Measurements from ENCODE around the gene MLF2. TPM values are rescaled to one million over a fixed set of nuclear protein-coding genes. Genes with fewer than 3 reads are reported as not detected.

Gene MLF2
- total RNA-seq, 1 experiment from 2014 or later = 175 TPM

DNA sequence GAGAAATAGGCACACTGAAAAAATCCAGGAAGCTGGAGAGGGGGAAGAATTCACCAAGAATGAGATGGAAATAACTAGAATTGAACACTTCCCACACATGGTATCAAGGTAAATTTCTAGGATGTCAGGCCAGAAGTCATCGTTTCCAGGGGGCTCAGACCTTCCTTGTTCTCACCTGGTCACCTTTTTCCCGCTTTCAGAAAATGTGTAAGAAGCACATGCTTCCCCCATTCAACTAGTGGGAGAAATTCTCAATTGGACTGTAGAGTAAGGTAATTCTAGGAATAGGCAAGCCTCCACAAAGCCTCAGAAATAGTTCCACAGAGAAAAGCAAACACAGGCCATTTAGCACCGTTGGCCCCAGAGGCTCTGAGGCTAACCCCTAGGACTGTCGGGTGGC is 10.4 kb upstream of the MLF2 start:
- H3K4me3 ChIP-seq (ENCODE audit: low read depth in 2 of 2, low read length in 2 of 2) = 0 out of 4 replicates have a peak overlapping the region, but pooled peaks of 1 of the 2 experiments have one; percentile 2
- intact Hi-C loops (cut with micrococcal nuclease; ENCODE audit: unreplicated experiment) = no loop called here
- in situ Hi-C loops (cut with HindIII; ENCODE audit: low pct_unique_long_range_greater_than_20kb, low sequenced_read_pairs) = no loop called here
- no TSS peak for BruUV-seq (replicated peaks)
- DNase-seq (ENCODE audit: low read depth, low spot score) (no peak), ATAC-seq (no peak)
- no peaks in the 10 kb centered on the region for H3K9me3 ChIP-seq (ENCODE audit: control insufficient read depth, insufficient read depth, low read depth, low read length)
- H3K27ac ChIP-seq (ENCODE audit: low read length) = peak overlapping the region; percentile 96
- CTCF ChIA-PET = interaction anchor here (0.6 kb wide), 1 partner anchor 124 kb away, joined by 3 read pairs; no protein-coding TSS in a partner anchor
- H3K27me3 ChIP-seq (ENCODE audit: control insufficient read depth, insufficient read depth, low read length) = no peaks in the 10 kb centered on the region
- peaks cover 2% of the 10 kb centered on the region; the same call in 1 of the 2 replicates for H3K36me3 ChIP-seq (ENCODE audit: control insufficient read depth, insufficient read depth, low read length)
- peaks cover 21% of the 10 kb centered on the region for H3K4me1 ChIP-seq (ENCODE audit: control insufficient read depth, insufficient read depth, low read length)
- no peak for TF ChIP-seq CTCF (IDR thresholded peaks at IDR 0.05)
- TF ChIP-seq TCF7L2 (IDR thresholded peaks at IDR 0.05; ENCODE audit: low read depth, low read length) = no peak
- no peak for TF ChIP-seq SIN3A (IDR thresholded peaks at IDR 0.05; ENCODE audit: borderline replicate concordance, insufficient read depth, low read depth, low read length)
- TF ChIP-seq, protein P1, sequence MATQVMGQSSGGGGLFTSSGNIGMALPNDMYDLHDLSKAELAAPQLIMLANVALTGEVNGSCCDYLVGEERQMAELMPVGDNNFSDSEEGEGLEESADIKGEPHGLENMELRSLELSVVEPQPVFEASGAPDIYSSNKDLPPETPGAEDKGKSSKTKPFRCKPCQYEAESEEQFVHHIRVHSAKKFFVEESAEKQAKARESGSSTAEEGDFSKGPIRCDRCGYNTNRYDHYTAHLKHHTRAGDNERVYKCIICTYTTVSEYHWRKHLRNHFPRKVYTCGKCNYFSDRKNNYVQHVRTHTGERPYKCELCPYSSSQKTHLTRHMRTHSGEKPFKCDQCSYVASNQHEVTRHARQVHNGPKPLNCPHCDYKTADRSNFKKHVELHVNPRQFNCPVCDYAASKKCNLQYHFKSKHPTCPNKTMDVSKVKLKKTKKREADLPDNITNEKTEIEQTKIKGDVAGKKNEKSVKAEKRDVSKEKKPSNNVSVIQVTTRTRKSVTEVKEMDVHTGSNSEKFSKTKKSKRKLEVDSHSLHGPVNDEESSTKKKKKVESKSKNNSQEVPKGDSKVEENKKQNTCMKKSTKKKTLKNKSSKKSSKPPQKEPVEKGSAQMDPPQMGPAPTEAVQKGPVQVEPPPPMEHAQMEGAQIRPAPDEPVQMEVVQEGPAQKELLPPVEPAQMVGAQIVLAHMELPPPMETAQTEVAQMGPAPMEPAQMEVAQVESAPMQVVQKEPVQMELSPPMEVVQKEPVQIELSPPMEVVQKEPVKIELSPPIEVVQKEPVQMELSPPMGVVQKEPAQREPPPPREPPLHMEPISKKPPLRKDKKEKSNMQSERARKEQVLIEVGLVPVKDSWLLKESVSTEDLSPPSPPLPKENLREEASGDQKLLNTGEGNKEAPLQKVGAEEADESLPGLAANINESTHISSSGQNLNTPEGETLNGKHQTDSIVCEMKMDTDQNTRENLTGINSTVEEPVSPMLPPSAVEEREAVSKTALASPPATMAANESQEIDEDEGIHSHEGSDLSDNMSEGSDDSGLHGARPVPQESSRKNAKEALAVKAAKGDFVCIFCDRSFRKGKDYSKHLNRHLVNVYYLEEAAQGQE (IDR thresholded peaks at IDR 0.05; ENCODE audit: insufficient read depth in 1 of 2, low read depth in 2 of 2, low read length in 1 of 2) = no peak
- TF ChIP-seq POLR2AphosphoS5 (IDR thresholded peaks at IDR 0.05; ENCODE audit: low read depth, low read length) = no peak
- POLR2A ChIA-PET = no interaction called here

DNA sequence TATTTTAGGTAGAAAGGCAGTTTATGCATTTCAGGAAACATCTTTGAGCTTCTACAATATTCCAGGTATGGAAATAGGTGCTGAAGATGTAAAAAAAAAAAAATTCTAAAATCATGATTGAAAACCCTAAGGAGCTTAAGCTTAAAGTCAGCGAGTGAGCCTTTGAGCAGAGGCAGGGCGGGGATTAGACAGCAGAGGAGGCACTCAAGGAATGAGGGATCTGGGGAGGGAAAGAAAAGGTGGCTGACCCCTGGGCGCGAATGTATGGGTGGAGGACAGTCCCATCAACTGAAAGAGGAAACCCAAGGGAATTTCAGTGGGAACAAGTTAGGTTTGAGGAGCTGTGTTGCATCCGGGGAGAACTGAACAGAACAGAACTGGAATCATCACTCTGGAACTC is 6.8 kb upstream of the MLF2 start:
- Histone ChIP-seq H3K36me3 (ENCODE audit: control insufficient read depth, insufficient read depth, low read length) (no peaks in the 10 kb centered on the region), H3K9me3 (ENCODE audit: control insufficient read depth, insufficient read depth, low read depth, low read length) (no peaks in the 10 kb centered on the region), H3K27me3 (ENCODE audit: control insufficient read depth, insufficient read depth, low read length) (no peaks in the 10 kb centered on the region), H3K4me3 (ENCODE audit: low read depth in 2 of 2, low read length in 2 of 2) (no peak overlapping the region), H3K27ac (ENCODE audit: low read length) (peak overlapping the region; percentile 32; the same call in 1 of the 2 replicates), H3K4me1 (ENCODE audit: control insufficient read depth, insufficient read depth, low read length) (peaks cover 11% of the 10 kb centered on the region)
- ChIA-PET POLR2A (no interaction called here), CTCF (no interaction called here)
- no TSS peak for BruUV-seq (replicated peaks)
- ATAC-seq (no peak), DNase-seq (ENCODE audit: low read depth, low spot score) (no peak)
- TF ChIP-seq, protein P1 (IDR thresholded peaks at IDR 0.05; ENCODE audit: insufficient read depth in 1 of 2, low read depth in 2 of 2, low read length in 1 of 2) = no peak
- in situ Hi-C loops (cut with HindIII; ENCODE audit: low pct_unique_long_range_greater_than_20kb, low sequenced_read_pairs) = no loop called here
- intact Hi-C loops (cut with micrococcal nuclease; ENCODE audit: unreplicated experiment) = no loop called here
